Measurements from ENCODE around the gene GALNT8.
"Not testable (repeated sequence)": the region's sequence is repeated elsewhere in the genome, so short reads cannot be mapped to it uniquely, and the experiment has no call there.

The GALNT8 gene

DNA sequence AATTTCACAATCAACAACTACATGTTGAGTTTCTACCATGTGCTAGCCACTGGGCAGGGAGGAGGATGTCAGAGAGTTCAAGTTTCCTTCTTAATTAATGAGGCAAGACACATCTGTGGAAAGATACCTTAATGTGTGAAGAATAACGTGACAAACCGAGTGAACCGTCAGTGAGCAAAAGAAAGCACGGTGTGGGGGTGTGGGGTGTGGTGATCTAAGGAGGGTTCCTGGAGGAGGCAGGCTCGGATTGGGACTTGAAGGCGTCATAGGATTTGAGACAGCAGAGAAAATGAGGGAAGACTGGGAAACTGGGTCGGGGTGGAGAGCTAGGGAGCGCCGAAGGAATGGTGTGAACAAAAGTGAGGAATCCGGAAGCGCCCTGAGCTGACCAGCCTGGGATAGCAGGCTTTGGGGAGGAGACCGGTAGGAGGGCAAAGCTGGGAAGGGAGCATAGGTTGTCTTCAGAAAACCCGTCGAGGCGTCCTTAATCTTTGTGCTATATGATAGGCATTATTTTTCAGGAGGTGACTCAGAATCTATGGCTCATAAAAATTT, 22.3 kb downstream of the GALNT8 start:
- TF ChIP-seq, protein P1, sequence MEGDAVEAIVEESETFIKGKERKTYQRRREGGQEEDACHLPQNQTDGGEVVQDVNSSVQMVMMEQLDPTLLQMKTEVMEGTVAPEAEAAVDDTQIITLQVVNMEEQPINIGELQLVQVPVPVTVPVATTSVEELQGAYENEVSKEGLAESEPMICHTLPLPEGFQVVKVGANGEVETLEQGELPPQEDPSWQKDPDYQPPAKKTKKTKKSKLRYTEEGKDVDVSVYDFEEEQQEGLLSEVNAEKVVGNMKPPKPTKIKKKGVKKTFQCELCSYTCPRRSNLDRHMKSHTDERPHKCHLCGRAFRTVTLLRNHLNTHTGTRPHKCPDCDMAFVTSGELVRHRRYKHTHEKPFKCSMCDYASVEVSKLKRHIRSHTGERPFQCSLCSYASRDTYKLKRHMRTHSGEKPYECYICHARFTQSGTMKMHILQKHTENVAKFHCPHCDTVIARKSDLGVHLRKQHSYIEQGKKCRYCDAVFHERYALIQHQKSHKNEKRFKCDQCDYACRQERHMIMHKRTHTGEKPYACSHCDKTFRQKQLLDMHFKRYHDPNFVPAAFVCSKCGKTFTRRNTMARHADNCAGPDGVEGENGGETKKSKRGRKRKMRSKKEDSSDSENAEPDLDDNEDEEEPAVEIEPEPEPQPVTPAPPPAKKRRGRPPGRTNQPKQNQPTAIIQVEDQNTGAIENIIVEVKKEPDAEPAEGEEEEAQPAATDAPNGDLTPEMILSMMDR (IDR thresholded peaks at IDR 0.05; ENCODE audit: low read depth, low read length): no peak
- no peak for DNase-seq (ENCODE audit: low read depth in 2 of 2)
- no peak overlapping the region for H3K4me3 ChIP-seq (replicated peaks in 1 of 2; ENCODE audit: low read depth in 2 of 2, low read length in 2 of 2)

DNA sequence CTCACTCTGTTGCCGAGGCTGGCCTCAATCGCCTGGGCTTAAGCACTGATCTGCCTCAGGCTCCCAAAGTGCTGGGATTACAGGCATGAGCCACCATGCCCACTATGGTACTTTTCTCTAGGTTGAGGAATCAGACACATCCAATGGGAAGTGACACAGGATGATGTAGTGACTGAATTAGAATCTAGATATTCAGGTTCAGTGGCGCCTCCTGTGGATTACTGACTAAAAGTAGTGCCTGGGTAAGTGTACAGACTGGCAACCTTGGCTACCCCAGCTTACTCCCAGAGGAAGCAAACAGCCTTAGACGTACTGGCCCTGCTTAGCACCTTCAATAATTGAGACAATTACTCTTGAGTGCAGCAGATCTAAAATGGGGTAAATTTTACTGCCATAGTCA, 22.8 kb downstream of the GALNT8 start:
- TF ChIP-seq, protein P1 (IDR thresholded peaks at IDR 0.05; ENCODE audit: low read depth, low read length): no peak
- H3K4me3 ChIP-seq (replicated peaks in 1 of 2; ENCODE audit: low read depth in 2 of 2, low read length in 2 of 2): no peak overlapping the region
- DNase-seq (ENCODE audit: low read depth in 2 of 2): no peak

DNA sequence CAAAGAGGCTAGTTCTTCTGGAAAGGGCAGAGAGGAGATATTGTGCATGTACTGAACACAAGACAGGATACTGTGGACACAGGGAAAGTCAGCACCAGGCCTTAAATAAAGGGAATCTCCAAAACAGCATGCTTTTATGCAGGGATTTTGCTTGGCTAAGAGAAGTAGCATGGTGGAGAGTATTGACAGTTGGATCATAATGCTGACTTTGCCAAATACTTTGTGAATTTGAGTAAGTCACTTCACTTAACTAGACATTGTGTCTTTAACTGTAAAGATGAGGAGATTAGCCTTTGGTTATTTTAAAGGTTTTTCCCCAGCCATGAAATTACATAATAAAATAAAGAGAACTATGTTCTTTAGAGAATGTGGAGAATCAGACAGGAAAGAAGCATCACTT, 24.5 kb downstream of the GALNT8 start:
- H3K4me3 ChIP-seq (replicated peaks in 1 of 2; ENCODE audit: low read depth in 2 of 2, low read length in 2 of 2): no peak overlapping the region
- no peak for DNase-seq (ENCODE audit: low read depth in 2 of 2)
- TF ChIP-seq, protein P1 (IDR thresholded peaks at IDR 0.05; ENCODE audit: low read depth, low read length): no peak

DNA sequence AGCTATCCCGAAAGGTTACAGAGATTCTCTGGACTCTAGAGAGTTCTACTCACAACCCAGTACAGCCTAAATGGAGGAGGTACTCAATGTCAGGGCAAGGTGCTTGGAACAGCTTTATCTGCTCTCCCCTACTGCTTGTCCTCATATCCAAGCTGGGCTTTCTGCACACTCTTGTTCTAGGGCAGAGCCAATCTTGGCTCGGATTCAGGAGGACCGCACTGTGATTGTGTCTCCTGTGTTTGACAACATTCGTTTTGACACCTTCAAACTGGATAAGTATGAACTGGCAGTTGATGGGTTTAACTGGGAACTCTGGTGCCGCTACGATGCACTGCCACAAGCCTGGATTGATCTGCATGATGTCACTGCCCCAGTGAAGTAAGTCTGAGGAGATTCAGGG, 25.0 kb downstream of the GALNT8 start:
- DNase-seq (ENCODE audit: low read depth in 2 of 2): no peak
- no peak overlapping the region for H3K4me3 ChIP-seq (replicated peaks in 1 of 2; ENCODE audit: low read depth in 2 of 2, low read length in 2 of 2)
- TF ChIP-seq, protein P1 (IDR thresholded peaks at IDR 0.05; ENCODE audit: low read depth, low read length): no peak

DNA sequence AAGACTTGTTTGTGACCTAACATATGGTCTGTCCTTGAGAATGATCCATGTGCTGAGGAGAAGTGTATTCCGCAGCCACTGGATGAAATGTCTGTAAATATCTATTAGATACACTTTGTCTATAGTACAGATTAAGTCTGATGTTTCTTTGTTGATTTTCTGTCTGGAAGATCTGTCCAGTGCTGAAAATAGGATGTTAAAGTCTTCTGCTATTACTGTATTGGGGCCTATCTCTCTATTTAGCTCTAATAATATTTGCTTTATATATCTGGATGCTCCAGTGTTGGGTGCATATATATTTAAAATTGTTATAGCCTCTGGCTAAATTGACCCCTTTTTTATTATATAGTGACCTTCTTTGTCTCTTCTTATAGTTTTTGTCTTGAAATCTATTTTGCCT, 31.5 kb downstream of the GALNT8 start:
- DNase-seq (ENCODE audit: low read depth in 2 of 2): not testable (repeated sequence)

DNA sequence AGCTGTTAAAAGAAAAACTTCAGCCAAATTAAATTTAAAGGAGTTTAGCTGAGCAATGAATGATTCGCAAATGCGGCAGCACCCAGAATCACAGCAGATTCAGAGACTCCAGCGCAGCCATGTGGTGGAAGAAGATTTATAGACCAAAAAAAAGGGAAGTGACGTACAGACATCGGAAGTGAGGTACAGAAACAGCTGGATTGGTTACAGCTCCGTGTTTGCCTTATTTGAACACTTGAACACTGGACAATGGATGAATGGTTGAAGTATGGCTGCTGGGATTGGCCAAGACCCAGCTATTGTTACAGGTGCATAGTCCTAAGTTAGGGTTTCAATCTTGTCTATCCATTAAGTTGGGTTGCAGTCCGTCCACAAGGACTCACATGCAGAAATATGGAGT, 42.6 kb downstream of the GALNT8 start:
- TF ChIP-seq, protein P1 (IDR thresholded peaks at IDR 0.05; ENCODE audit: low read depth, low read length): no peak
- H3K4me3 ChIP-seq (replicated peaks in 1 of 2; ENCODE audit: low read depth in 2 of 2, low read length in 2 of 2): no peak overlapping the region
- DNase-seq (ENCODE audit: low read depth in 2 of 2): no peak

More for the DNA sequence above, 31.5 kb downstream of the GALNT8 start:
- not testable (repeated sequence) for H3K4me3 ChIP-seq (replicated peaks in 1 of 2; ENCODE audit: low read depth in 2 of 2, low read length in 2 of 2)

DNA sequence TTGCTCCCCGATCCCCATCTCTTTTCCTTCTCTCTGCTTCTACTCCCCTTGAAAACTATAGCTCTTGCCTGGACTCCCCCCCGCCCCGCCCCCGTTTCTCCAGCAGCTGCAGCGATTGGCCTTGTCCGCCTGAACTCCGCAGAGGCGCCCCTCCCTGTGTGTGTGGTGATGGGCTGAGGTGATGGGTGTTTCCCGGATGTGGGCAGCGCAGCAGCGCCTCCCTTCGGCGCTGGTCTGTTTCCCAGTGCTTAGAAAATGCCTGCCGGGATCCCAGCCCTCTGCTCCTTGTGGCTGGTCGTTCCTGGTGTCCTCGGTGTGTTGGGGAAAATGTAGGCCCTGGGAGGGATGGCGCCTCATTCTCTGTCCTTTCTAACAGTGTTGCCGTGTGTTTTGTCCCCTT, 43.3 kb downstream of the GALNT8 start:
- DNase-seq (ENCODE audit: low read depth in 2 of 2): no peak
- no peak overlapping the region for H3K4me3 ChIP-seq (replicated peaks in 1 of 2; ENCODE audit: low read depth in 2 of 2, low read length in 2 of 2)
- TF ChIP-seq, protein P1 (IDR thresholded peaks at IDR 0.05; ENCODE audit: low read depth, low read length): no peak

Data from cardiac fibroblast (primary cell).